ENCODE results near the gene ZFY.

- no peak for TF ChIP-seq CTCF (IDR thresholded peaks at IDR 0.05; ENCODE audit: insufficient read depth, low read length, poor library complexity, severe bottlenecking)
- no peak for TF ChIP-seq EZH2phosphoT487 (conservative IDR thresholded peaks at IDR 0.05; ENCODE audit: low read length)
These were observed 38.0 kb downstream of the ZFY start for GRCh38 chrY:2973110-2973751.
